Thyroid gland (tissue), 4 donors: Measurements from ENCODE around the gene PHTF1.

Experiments used
- CTCF ChIP-seq, 6 experiments: fragments of 200-600 bp in 3 of 6; fragments of 450-650 bp in 3 of 6; sonication (generic) in 3 of 6; IDR thresholded peaks; one replicate each; pipeline ENCODE4 v1.5.1; 2016 to 2019; ENCODE audit warnings: antibody characterized with exemption in 6 of 6, mild to moderate bottlenecking in 2 of 6, inconsistent platforms in 1 of 6, moderate library complexity in 1 of 6
- POLR2A ChIP-seq, 2 donors: fragments of 450-650 bp; IDR thresholded peaks; one replicate each; pipeline ENCODE4 v1.6.1; 2017; ENCODE audit warnings: antibody characterized with exemption in 2 of 2, mild to moderate bottlenecking in 2 of 2, moderate library complexity in 1 of 2

- TF ChIP-seq POLR2A (IDR thresholded peaks at IDR 0.05) (no peak), CTCF (IDR thresholded peaks at IDR 0.05) (no peak)
Measured at GRCh38 chr1:113676524-113676923, 82.8 kb downstream of the PHTF1 start.
